Breast epithelium (tissue), 3 donors: ENCODE results near the gene PLD4.

ENCODE experiments used
- CTCF ChIP-seq, 3 donors: fragments of 450-650 bp; IDR thresholded peaks; one replicate each; pipeline ENCODE4 v1.5.1; 2016 to 2017; ENCODE audit warnings: antibody characterized with exemption in 3 of 3, mild to moderate bottlenecking in 3 of 3, moderate library complexity in 3 of 3
- POLR2A ChIP-seq: fragments of 450-650 bp; IDR thresholded peaks from one replicate; pipeline ENCODE4 v1.6.1; 2016; ENCODE audit warnings: antibody characterized with exemption, mild to moderate bottlenecking, moderate library complexity
- POLR2AphosphoS5 ChIP-seq, 3 donors: sonication (generic); formaldehyde crosslinking; IDR thresholded peaks; one replicate each; pipeline ENCODE4 v1.6.1; 2017; ENCODE audit warnings: antibody characterized with exemption in 3 of 3

- TF ChIP-seq CTCF (IDR thresholded peaks at IDR 0.05) (no peak), POLR2AphosphoS5 (IDR thresholded peaks at IDR 0.05) (no peak), POLR2A (no peak)
Observed at GRCh38 chr14:104930526-104931303, 6.0 kb downstream of the PLD4 start.
